Spleen (tissue), 11 donors: ENCODE results near the gene ZMAT3. TPM values are rescaled to one million over a fixed set of nuclear protein-coding genes. Genes with fewer than 3 reads are reported as not detected.
A peak's percentile ranks its signal among the peaks of the same experiment; 100 is the strongest.

Experiments
- DNase-seq: peaks from one replicate; pipeline ENCODE4 v3.0.0-alpha.2; 2020
- H3K27ac ChIP-seq, 8 donors: fragments of 200-600 bp; sonication (generic) in 7 of 8; 1 replicate in 4 of 8; 2 replicates in 4 of 8; pipeline versions ENCODE4 v1.5.0 to v1.8.0; 2016 to 2021; ENCODE audit warnings: inconsistent platforms in 4 of 8, mild to moderate bottlenecking in 4 of 8, moderate library complexity in 1 of 8
- H3K27me3 ChIP-seq, 7 donors: fragments of 200-600 bp; sonication (generic) in 6 of 7; replicated peaks in 1 of 7; 1 replicate in 4 of 7; 2 replicates in 3 of 7; pipeline versions ENCODE4 v1.5.0 to v1.8.0; 2016 to 2021; ENCODE audit warnings: inconsistent platforms in 3 of 7, mild to moderate bottlenecking in 1 of 7
- H3K36me3 ChIP-seq, 6 donors: fragments of 200-600 bp; sonication (generic) in 5 of 6; 1 replicate in 4 of 6; 2 replicates in 2 of 6; pipeline versions ENCODE4 v1.5.0 to v1.8.0; 2016 to 2021; ENCODE audit warnings: inconsistent platforms in 2 of 6
- H3K4me1 ChIP-seq, 6 donors: fragments of 200-600 bp; sonication (generic) in 5 of 6; 1 replicate in 3 of 6; 2 replicates in 3 of 6; pipeline versions ENCODE4 v1.5.0 to v1.8.0; 2016 to 2021; ENCODE audit warnings: inconsistent platforms in 3 of 6
- H3K4me3 ChIP-seq, 8 donors: fragments of 200-600 bp; sonication (generic) in 7 of 8; 1 replicate in 4 of 8; 2 replicates in 4 of 8; pipeline versions ENCODE4 v1.5.0 to v1.8.0; 2016 to 2021; ENCODE audit warnings: inconsistent platforms in 4 of 8, mild to moderate bottlenecking in 4 of 8, moderate library complexity in 2 of 8
- H3K9me3 ChIP-seq, 8 donors: fragments of 200-600 bp; sonication (generic) in 7 of 8; 1 replicate in 4 of 8; 2 replicates in 4 of 8; pipeline versions ENCODE4 v1.5.0 to v1.8.0; 2016 to 2021; ENCODE audit warnings: inconsistent platforms in 4 of 8
- CTCF ChIP-seq, 11 experiments: fragments of 200-600 bp in 7 of 11; fragments of 450-650 bp in 4 of 11; sonication (generic) in 4 of 11; IDR thresholded peaks in 8 of 11; conservative IDR thresholded peaks in 3 of 11; 1 replicate in 7 of 11; 2 replicates in 4 of 11; pipeline versions ENCODE4 v1.4.0 to v1.8.0; 2016 to 2021; ENCODE audit warnings: antibody characterized with exemption in 11 of 11, inconsistent platforms in 4 of 11, mild to moderate bottlenecking in 1 of 11
- POLR2A ChIP-seq, 3 donors: fragments of 450-650 bp; IDR thresholded peaks; one replicate each; pipeline ENCODE4 v1.5.1; 2017; ENCODE audit warnings: antibody characterized with exemption in 3 of 3, mild to moderate bottlenecking in 1 of 3
- POLR2AphosphoS5 ChIP-seq, 3 donors: sonication (generic); formaldehyde crosslinking; IDR thresholded peaks; one replicate each; pipeline ENCODE4 v1.5.1; 2017; ENCODE audit warnings: antibody characterized with exemption in 3 of 3
- WGBS, 5 donors: extraction: QIAGEN DNeasy Blood & Tissue Kit in 3 of 5; methylation state at CpG; one replicate each; pipeline versions ENCODE4 v1.1.5 to v1.1.7; 2013 to 2018; 5-methylcytosine and 5-hydroxymethylcytosine counted together
- intact Hi-C: fragments of 100-400 bp; cut with DNase I; formaldehyde crosslinking; loops from one replicate; pipeline ENCODE4 v1.15.0; 2023; ENCODE audit warnings: low total_unique reads
- polyA plus RNA-seq, 3 donors: library from polyadenylated mRNA; stranded (reverse); fragments of 200-250 nt; gene quantifications; one replicate each; pipeline ENCODE4 v1.2.1, GENCODE V29; 2013
- total RNA-seq, 7 donors: library from RNA; depleted of rRNA in 3 of 7; stranded (reverse); fragments of >200 nt in 3 of 7; fragmentation: NEBNext Ultra II Directional in 4 of 7; extraction: Animal tissue kit (Norgen Biotek cat#: 25700) in 4 of 7; gene quantifications; one replicate each; pipeline versions ENCODE4 v1.1.0 to v1.2.1, GENCODE V29; 2016 to 2021
- donor health status: healthy with polysubstance abuse.
- donor health status: DM: no; HTN: no; CAD: no; lungs with moderate emphysema.
- donor health status: DM: no; HTN: no; CAD: no.
- donor health status: Bipolar disorder and iron deficiency.
- donor health status: healthy.
- donor health status: DM: no; HTN: no; CAD: no.
- donor health status: DM: yes; HTN: yes; CAD: no.

The ZMAT3 gene
- total and polyA plus RNA-seq, 10 donors = 2.1 to 29.7 (median 17.1) TPM

- H3K27ac ChIP-seq = peak overlapping the region; percentile 84 to 97 (median 94)
- intact Hi-C loops = loop anchor here (10.0 kb wide), 1 partner anchor 56 kb away; no protein-coding TSS in a partner anchor
Measured at GRCh38 chr3:179071027-179071322, 634 bp downstream of the ZMAT3 start.

DNA sequence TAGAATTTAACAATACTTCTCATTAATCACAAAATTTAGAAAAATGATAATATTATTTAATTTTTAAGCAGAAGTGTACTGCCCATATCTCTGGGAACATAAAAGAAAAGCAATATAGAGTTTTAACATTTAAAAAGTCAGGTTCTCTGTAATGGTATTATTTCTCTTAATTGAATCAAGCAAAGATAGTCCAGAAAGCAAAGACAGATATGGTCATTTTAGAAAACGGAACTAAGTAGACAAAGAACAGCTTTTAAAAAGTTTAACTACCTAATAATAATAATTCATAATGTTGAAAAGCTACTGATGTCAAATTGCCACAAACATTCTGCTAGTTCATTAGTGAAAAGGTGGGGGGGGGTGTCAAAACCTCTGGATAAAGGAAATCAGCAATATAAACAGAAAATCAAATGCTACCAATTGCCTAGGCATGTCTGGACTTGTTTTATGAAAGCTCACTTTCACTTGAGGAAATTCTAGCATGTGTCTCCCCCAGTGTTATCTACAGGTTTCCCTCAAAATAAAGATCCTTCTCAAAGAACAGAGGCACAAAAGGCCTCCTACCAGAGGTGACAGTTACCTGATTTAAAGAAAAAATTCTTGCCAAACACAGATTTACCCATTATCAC is 1.7 kb downstream of the ZMAT3 start:
- Histone ChIP-seq H3K36me3 (peaks cover 0 to 27% (median 9%) of the 10 kb centered on the region in 6 donors), H3K4me1 (peaks cover 7 to 51% (median 27%) of the 10 kb centered on the region in 6 donors), H3K4me3 (peak overlapping the region in 3 of 8 donors; percentile 67 to 93 (median 79)), H3K27ac (peak overlapping the region in 1 of 8 donors; percentile 93), H3K27me3 (no peaks in the 10 kb centered on the region), H3K9me3 (no peaks in the 10 kb centered on the region)
- DNase-seq = no peak
- intact Hi-C loops = loop anchor here (10.0 kb wide), 1 partner anchor 55 kb away; no protein-coding TSS in a partner anchor
- WGBS, 5 donors = 56 to 78% (median 76%) methylated on average over 1 of the region's 1 CpG
- TF ChIP-seq POLR2A (IDR thresholded peaks at IDR 0.05) = no peak
- no peak for TF ChIP-seq CTCF (IDR thresholded peaks at IDR 0.05 in 8 of 11, conservative IDR thresholded peaks at IDR 0.05 in 3 of 11)
- no peak for TF ChIP-seq POLR2AphosphoS5 (IDR thresholded peaks at IDR 0.05)

More at GRCh38 chr3:179071027-179071322, 634 bp downstream of the ZMAT3 start:
- Histone ChIP-seq H3K36me3 (peaks cover 0 to 18% (median 8%) of the 10 kb centered on the region in 6 donors), H3K4me1 (peaks cover 7 to 54% (median 27%) of the 10 kb centered on the region in 6 donors), H3K9me3 (no peaks in the 10 kb centered on the region), H3K4me3 (peak overlapping the region; percentile 67 to 93 (median 81)), H3K27me3 (no peaks in the 10 kb centered on the region)
- 12 to 24% (median 18%) methylated on average over 8 of the region's 8 CpGs for WGBS, 5 donors
- TF ChIP-seq POLR2AphosphoS5 (IDR thresholded peaks at IDR 0.05) = no peak
- TF ChIP-seq POLR2A (IDR thresholded peaks at IDR 0.05) = no peak
- TF ChIP-seq CTCF (IDR thresholded peaks at IDR 0.05 in 8 of 11, conservative IDR thresholded peaks at IDR 0.05 in 3 of 11) = no peak
- no peak for DNase-seq

- no peaks in the 10 kb centered on the region for H3K9me3 ChIP-seq
- no peak for DNase-seq
- no peaks in the 10 kb centered on the region for H3K27me3 ChIP-seq
- H3K27ac ChIP-seq = no peak overlapping the region
- peaks cover 0 to 36% (median 9%) of the 10 kb centered on the region in 6 donors for H3K36me3 ChIP-seq
- TF ChIP-seq POLR2AphosphoS5 (IDR thresholded peaks at IDR 0.05) (no peak), CTCF (IDR thresholded peaks at IDR 0.05 in 8 of 11, conservative IDR thresholded peaks at IDR 0.05 in 3 of 11) (peak in 2 of 11 experiments; percentile 14 to 31), POLR2A (IDR thresholded peaks at IDR 0.05) (no peak)
- H3K4me3 ChIP-seq = peak overlapping the region in 1 of 8 donors; percentile 79
- intact Hi-C loops = no loop called here
- H3K4me1 ChIP-seq = peaks cover 7 to 43% (median 26%) of the 10 kb centered on the region in 6 donors
- WGBS, 5 donors = 85 to 95% (median 87%) methylated on average over 5 of the region's 5 CpGs
Measured at GRCh38 chr3:179068779-179069530, 2.7 kb downstream of the ZMAT3 start.

GRCh38 chr3:179067839-179068238 is 3.8 kb downstream of the ZMAT3 start:
- H3K27ac ChIP-seq = no peak overlapping the region
- H3K4me1 ChIP-seq = peaks cover 7 to 43% (median 26%) of the 10 kb centered on the region in 6 donors
- H3K4me3 ChIP-seq = no peak overlapping the region
- no peaks in the 10 kb centered on the region for H3K9me3 ChIP-seq
- intact Hi-C loops = no loop called here
- H3K27me3 ChIP-seq = no peaks in the 10 kb centered on the region
- TF ChIP-seq CTCF (IDR thresholded peaks at IDR 0.05 in 8 of 11, conservative IDR thresholded peaks at IDR 0.05 in 3 of 11) (no peak), POLR2A (IDR thresholded peaks at IDR 0.05) (no peak), POLR2AphosphoS5 (IDR thresholded peaks at IDR 0.05) (no peak)
- H3K36me3 ChIP-seq = peaks cover 0 to 42% (median 9%) of the 10 kb centered on the region in 6 donors
- DNase-seq = no peak
- 67 to 85% (median 75%) methylated on average over 4 of the region's 4 CpGs for WGBS, 5 donors
